Right atrium auricular region (tissue), 2 donors: Measurements from ENCODE around the gene EFCAB11. TPM values are rescaled to one million over a fixed set of nuclear protein-coding genes. Genes with fewer than 3 reads are reported as not detected.
A peak's percentile ranks its signal among the peaks of the same experiment; 100 is the strongest.

Source experiments
- DNase-seq: peaks from one replicate; pipeline ENCODE4 v3.0.0-alpha.2; 2019; ENCODE audit warnings: low spot score
- H3K27ac ChIP-seq, 2 donors: fragments of 200-600 bp; sonication (generic); 1 replicate in 1 of 2; 2 replicates in 1 of 2; pipeline ENCODE4 v1.5.1; 2016 to 2019
- H3K27me3 ChIP-seq, 2 donors: fragments of 200-600 bp; sonication (generic); one replicate each; pipeline versions ENCODE4 v1.5.1 to v1.6.0; 2017 to 2019
- H3K36me3 ChIP-seq: fragments of 200-600 bp; sonication (generic); one replicate; pipeline ENCODE4 v1.5.1; 2016
- H3K4me1 ChIP-seq, 2 donors: fragments of 200-600 bp; sonication (generic); one replicate each; pipeline versions ENCODE4 v1.5.1 to v1.6.0; 2017 to 2019
- H3K4me3 ChIP-seq, 2 donors: fragments of 200-600 bp; sonication (generic); 1 replicate in 1 of 2; 2 replicates in 1 of 2; pipeline ENCODE4 v1.5.1; 2017 to 2019; ENCODE audit warnings: mild to moderate bottlenecking in 1 of 2, moderate library complexity in 1 of 2
- H3K9me3 ChIP-seq, 2 donors: fragments of 200-600 bp; sonication (generic); one replicate each; pipeline ENCODE4 v1.5.1; 2019
- total RNA-seq, 2 donors: library from RNA; depleted of rRNA; stranded (reverse); fragments of >200 nt; gene quantifications; one replicate each; pipeline ENCODE4 v1.1.0, GENCODE V29; 2016
- TF ChIP-seq, protein P1 (sequence below), 2 donors: fragments of 200-600 bp; sonication (generic); IDR thresholded peaks; one replicate each; pipeline ENCODE4 v1.5.1; 2019; ENCODE audit warnings: antibody characterized with exemption in 2 of 2

Gene EFCAB11
- total RNA-seq, 2 donors from 2014 or later: 2.0 to 2.2 TPM

- H3K4me3 ChIP-seq: no peak overlapping the region
- H3K4me1 ChIP-seq: no peaks in the 10 kb centered on the region
- no peaks in the 10 kb centered on the region for H3K9me3 ChIP-seq
- no peaks in the 10 kb centered on the region for H3K36me3 ChIP-seq
- H3K27me3 ChIP-seq: no peaks in the 10 kb centered on the region
- DNase-seq: no peak
- TF ChIP-seq, protein P1, sequence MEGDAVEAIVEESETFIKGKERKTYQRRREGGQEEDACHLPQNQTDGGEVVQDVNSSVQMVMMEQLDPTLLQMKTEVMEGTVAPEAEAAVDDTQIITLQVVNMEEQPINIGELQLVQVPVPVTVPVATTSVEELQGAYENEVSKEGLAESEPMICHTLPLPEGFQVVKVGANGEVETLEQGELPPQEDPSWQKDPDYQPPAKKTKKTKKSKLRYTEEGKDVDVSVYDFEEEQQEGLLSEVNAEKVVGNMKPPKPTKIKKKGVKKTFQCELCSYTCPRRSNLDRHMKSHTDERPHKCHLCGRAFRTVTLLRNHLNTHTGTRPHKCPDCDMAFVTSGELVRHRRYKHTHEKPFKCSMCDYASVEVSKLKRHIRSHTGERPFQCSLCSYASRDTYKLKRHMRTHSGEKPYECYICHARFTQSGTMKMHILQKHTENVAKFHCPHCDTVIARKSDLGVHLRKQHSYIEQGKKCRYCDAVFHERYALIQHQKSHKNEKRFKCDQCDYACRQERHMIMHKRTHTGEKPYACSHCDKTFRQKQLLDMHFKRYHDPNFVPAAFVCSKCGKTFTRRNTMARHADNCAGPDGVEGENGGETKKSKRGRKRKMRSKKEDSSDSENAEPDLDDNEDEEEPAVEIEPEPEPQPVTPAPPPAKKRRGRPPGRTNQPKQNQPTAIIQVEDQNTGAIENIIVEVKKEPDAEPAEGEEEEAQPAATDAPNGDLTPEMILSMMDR (IDR thresholded peaks at IDR 0.05): no peak
- no peak overlapping the region for H3K27ac ChIP-seq
Measured at GRCh38 chr14:89750908-89751392, 203.6 kb downstream of the EFCAB11 start.

DNA sequence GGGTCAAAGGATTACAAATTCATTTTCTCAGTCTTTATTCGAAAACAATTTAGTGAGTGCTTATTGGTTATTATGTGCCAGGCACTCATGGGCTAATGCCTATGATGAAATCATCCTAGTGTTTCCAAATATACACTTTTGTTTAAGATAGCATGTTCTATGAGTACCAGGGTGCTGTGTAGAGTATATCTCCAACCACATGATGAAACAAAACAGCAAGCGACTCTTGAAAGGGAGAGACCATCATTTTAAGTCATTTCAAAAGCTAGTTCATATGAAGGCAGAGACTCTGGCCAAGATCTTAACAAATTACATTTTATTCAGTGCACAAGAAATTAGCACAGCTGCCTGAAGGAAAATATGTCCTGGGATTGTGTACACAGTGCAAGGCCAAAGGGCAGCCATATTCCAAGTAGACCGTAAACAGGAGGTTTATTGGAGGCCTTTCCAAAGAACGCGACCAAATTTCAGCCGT lies 204.2 kb downstream of the EFCAB11 start:
- Histone ChIP-seq H3K4me1 (no peaks in the 10 kb centered on the region), H3K27me3 (no peaks in the 10 kb centered on the region), H3K27ac (peak overlapping the region in 1 of 2 donors; percentile 43), H3K4me3 (no peak overlapping the region), H3K9me3 (no peaks in the 10 kb centered on the region), H3K36me3 (no peaks in the 10 kb centered on the region)
- DNase-seq: no peak
- TF ChIP-seq, protein P1 (IDR thresholded peaks at IDR 0.05): no peak

DNA sequence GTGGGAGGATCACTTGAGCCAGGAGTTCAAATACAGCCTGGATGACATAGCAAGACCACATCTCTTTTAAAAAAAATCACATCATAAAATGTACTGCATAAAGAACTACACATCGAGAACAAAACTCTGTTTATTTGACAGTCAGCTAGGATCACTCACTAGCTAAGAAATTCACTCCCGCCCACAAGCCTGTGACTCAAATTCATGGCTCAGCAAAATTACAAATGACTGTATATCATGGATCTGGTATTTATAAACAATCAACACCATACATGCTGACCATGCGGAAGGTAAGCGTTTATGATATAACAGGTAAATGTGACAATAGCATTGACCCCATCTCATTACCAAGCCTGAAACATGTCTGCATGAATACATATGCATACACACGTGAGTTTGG lies 206.5 kb downstream of the EFCAB11 start:
- H3K9me3 ChIP-seq: no peaks in the 10 kb centered on the region
- TF ChIP-seq, protein P1 (IDR thresholded peaks at IDR 0.05): no peak
- no peak overlapping the region for H3K4me3 ChIP-seq
- DNase-seq: no peak
- no peaks in the 10 kb centered on the region for H3K27me3 ChIP-seq
- no peaks in the 10 kb centered on the region for H3K4me1 ChIP-seq
- no peaks in the 10 kb centered on the region for H3K36me3 ChIP-seq
- H3K27ac ChIP-seq: no peak overlapping the region

DNA sequence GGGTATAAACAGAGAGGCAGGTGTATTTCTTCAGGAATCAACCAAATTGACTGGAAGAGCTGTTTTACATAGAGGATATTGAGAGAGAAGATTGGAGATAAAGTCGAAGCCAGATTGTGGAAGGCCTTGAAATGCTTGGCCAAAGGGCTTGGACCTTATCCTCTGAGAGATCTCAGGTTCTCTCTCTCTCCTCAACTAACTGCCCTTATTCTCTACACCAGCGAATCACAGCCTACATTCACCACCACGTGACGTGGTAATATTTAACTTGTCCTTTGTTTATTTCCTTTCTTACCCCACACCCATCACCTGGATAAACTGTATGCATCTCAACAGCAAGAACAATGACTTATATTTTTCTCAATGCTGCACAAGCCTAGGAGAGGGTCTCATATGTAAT lies 207.4 kb downstream of the EFCAB11 start:
- H3K27me3 ChIP-seq: no peaks in the 10 kb centered on the region
- no peak for DNase-seq
- no peak overlapping the region for H3K27ac ChIP-seq
- TF ChIP-seq, protein P1 (IDR thresholded peaks at IDR 0.05): no peak
- H3K9me3 ChIP-seq: no peaks in the 10 kb centered on the region
- H3K4me1 ChIP-seq: no peaks in the 10 kb centered on the region
- H3K4me3 ChIP-seq: no peak overlapping the region
- H3K36me3 ChIP-seq: no peaks in the 10 kb centered on the region

DNA sequence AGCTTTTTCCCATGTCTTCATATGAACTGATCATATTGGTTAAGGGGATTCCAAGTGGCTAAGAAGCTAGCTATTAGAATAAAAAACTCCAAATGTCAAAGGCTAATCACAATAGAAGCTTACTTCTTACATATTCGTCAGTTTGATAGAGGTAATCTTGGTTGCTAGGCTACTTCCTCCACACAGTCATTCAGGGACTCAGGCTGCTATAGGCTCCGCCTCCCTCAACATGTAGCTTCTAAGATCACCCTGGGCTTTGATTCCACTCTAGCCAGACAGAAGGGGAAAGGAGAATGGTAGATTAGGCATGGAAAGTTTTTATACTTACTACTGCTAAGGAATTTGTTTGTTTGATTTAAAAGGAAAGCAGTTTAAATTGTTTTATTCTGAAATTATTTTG lies 207.9 kb downstream of the EFCAB11 start:
- Histone ChIP-seq H3K27me3 (no peaks in the 10 kb centered on the region), H3K4me1 (no peaks in the 10 kb centered on the region), H3K9me3 (no peaks in the 10 kb centered on the region), H3K4me3 (no peak overlapping the region), H3K36me3 (no peaks in the 10 kb centered on the region), H3K27ac (no peak overlapping the region)
- no peak for DNase-seq
- TF ChIP-seq, protein P1 (IDR thresholded peaks at IDR 0.05): no peak

DNA sequence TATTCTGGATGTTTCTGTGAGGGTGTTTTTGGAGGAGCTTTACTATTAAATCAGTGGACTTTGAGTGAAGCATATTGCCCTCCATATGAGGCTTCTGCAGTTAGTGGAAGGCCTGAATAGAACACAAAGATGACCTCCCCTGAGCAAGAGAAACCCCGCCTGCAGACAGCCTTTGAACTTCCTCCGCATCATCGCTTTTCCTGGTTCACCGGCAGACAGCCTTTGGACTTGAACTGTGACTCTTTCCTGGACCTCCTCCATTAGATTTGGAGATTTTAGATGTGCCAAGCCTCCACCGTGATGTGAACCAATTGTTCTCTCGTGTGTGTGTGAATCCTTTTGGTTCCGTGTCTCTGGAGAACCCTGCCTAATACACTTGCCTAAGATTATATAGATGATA lies 208.4 kb downstream of the EFCAB11 start:
- TF ChIP-seq, protein P1 (IDR thresholded peaks at IDR 0.05): no peak

More for the DNA sequence above, 208.4 kb downstream of the EFCAB11 start:
- H3K4me3 ChIP-seq: no peak overlapping the region
- no peak for DNase-seq
- H3K4me1 ChIP-seq: no peaks in the 10 kb centered on the region
- H3K27ac ChIP-seq: no peak overlapping the region
- no peaks in the 10 kb centered on the region for H3K36me3 ChIP-seq
- no peaks in the 10 kb centered on the region for H3K9me3 ChIP-seq
- no peaks in the 10 kb centered on the region for H3K27me3 ChIP-seq
